Testis (tissue), 2 donors: ENCODE data around the gene BAX.

Source experiments
- POLR2A ChIP-seq: fragments of 450-650 bp; IDR thresholded peaks from one replicate; pipeline ENCODE4 v1.6.1; 2017; ENCODE audit warnings: antibody characterized with exemption, mild to moderate bottlenecking, moderate library complexity
- TF ChIP-seq, protein P1 (sequence below), 3 experiments: fragments of 450-650 bp in 2 of 3; fragments of 200-600 bp in 1 of 3; sonication (generic) in 1 of 3; IDR thresholded peaks; one replicate each; pipeline ENCODE4 v1.5.1; 2016 to 2019; ENCODE audit warnings: antibody characterized with exemption in 3 of 3, mild to moderate bottlenecking in 2 of 3, moderate library complexity in 1 of 3

DNA sequence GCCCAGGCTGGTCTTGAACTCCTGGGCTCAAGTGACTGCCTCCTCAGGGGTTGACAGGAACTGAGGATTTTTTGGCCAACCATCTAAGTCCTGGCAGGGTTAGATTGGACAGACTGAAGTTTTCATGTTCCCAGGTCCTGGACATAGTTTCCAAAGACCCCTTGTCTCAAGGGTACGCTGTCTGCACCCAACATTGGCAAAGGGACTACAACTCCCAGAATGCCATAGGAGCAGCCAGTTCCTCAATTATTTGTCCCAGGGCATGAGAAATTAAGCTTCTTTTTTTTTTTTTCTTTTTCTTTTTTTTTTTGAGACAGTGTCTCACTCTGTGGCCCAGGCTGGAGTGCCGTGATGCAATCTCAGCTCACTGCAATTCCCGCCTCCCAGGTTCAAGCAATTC lies 31.5 kb downstream of the BAX start:
- TF ChIP-seq, protein P1, sequence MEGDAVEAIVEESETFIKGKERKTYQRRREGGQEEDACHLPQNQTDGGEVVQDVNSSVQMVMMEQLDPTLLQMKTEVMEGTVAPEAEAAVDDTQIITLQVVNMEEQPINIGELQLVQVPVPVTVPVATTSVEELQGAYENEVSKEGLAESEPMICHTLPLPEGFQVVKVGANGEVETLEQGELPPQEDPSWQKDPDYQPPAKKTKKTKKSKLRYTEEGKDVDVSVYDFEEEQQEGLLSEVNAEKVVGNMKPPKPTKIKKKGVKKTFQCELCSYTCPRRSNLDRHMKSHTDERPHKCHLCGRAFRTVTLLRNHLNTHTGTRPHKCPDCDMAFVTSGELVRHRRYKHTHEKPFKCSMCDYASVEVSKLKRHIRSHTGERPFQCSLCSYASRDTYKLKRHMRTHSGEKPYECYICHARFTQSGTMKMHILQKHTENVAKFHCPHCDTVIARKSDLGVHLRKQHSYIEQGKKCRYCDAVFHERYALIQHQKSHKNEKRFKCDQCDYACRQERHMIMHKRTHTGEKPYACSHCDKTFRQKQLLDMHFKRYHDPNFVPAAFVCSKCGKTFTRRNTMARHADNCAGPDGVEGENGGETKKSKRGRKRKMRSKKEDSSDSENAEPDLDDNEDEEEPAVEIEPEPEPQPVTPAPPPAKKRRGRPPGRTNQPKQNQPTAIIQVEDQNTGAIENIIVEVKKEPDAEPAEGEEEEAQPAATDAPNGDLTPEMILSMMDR (IDR thresholded peaks at IDR 0.05) = no peak
- no peak for TF ChIP-seq POLR2A
